Thymus (tissue), 11 donors: ENCODE data around the gene CCN5. TPM values are rescaled to one million over a fixed set of nuclear protein-coding genes. Genes with fewer than 3 reads are reported as not detected.

Experiments
- DNase-seq, 9 donors: peaks; one replicate each; pipeline ENCODE4 v3.0.0-alpha.2; 2013; ENCODE audit warnings: low spot score in 9 of 9, low read depth in 6 of 9, missing footprints in 1 of 9
- H3K27ac ChIP-seq, 2 donors: one replicate each; pipeline ENCODE4 v1.5.1; 2013; ENCODE audit warnings: control low read depth in 1 of 2, low read depth in 1 of 2, low read length in 1 of 2, mild to moderate bottlenecking in 1 of 2, moderate library complexity in 1 of 2
- H3K27me3 ChIP-seq, 2 donors: one replicate each; pipeline ENCODE4 v1.5.1; 2013; ENCODE audit warnings: low read length in 1 of 2; ENCODE audit not compliant: control insufficient read depth in 2 of 2, insufficient read depth in 1 of 2
- H3K36me3 ChIP-seq, 2 donors: one replicate each; pipeline ENCODE4 v1.5.1; 2013; ENCODE audit warnings: low read length in 1 of 2, mild to moderate bottlenecking in 1 of 2, moderate library complexity in 1 of 2; ENCODE audit not compliant: control insufficient read depth in 2 of 2, insufficient read depth in 2 of 2
- H3K4me1 ChIP-seq, 2 donors: one replicate each; pipeline ENCODE4 v1.5.1; 2013; ENCODE audit warnings: low read length in 2 of 2; ENCODE audit not compliant: control insufficient read depth in 2 of 2, insufficient read depth in 2 of 2
- H3K4me3 ChIP-seq, 2 donors: one replicate each; pipeline ENCODE4 v1.5.1; 2013; ENCODE audit warnings: low read length in 2 of 2, control low read depth in 1 of 2, mild to moderate bottlenecking in 1 of 2
- H3K9me3 ChIP-seq, 2 donors: one replicate each; pipeline ENCODE4 v1.5.1; 2013; ENCODE audit warnings: low read length in 1 of 2, mild to moderate bottlenecking in 1 of 2; ENCODE audit not compliant: control insufficient read depth in 2 of 2, insufficient read depth in 1 of 2
- WGBS: extraction: QIAGEN DNeasy Blood & Tissue Kit; methylation state at CpG from one replicate; pipeline ENCODE4 v1.1.7; 2013; 5-methylcytosine and 5-hydroxymethylcytosine counted together
- polyA plus RNA-seq: library from polyadenylated mRNA; stranded (reverse); fragments of 200-250 nt; gene quantifications from one replicate; pipeline ENCODE4 v1.2.3, GENCODE V29; 2013
- total RNA-seq: library from RNA; stranded (reverse); fragments of 120-200 nt; gene quantifications from one replicate; pipeline ENCODE4 v1.2.4, GENCODE V29; 2013
- donor health status: healthy.

Gene CCN5
- total and polyA plus RNA-seq, 2 donors = 0.05 to 3.5 TPM

GRCh38 chr20:44746367-44747165 is 31.4 kb downstream of the CCN5 start:
- 41% methylated on average over 12 of the region's 12 CpGs for WGBS
- no peaks in the 10 kb centered on the region for H3K9me3 ChIP-seq
- H3K27me3 ChIP-seq = peaks cover 39 to 83% of the 10 kb centered on the region in 2 donors
- no peak overlapping the region for H3K27ac ChIP-seq
- H3K4me1 ChIP-seq = no peaks in the 10 kb centered on the region
- no peak for DNase-seq
- no peaks in the 10 kb centered on the region for H3K36me3 ChIP-seq
- H3K4me3 ChIP-seq = peak overlapping the region in 1 of 2 donors; percentile 31

- Histone ChIP-seq H3K9me3 (no peaks in the 10 kb centered on the region), H3K4me3 (no peak overlapping the region), H3K27me3 (peaks cover 40 to 86% of the 10 kb centered on the region in 2 donors), H3K4me1 (no peaks in the 10 kb centered on the region), H3K27ac (no peak overlapping the region), H3K36me3 (no peaks in the 10 kb centered on the region)
- WGBS = 18% methylated on average over 5 of the region's 5 CpGs
- peak in 4 of 9 donors; percentile 13 to 58 (median 29) for DNase-seq
Measured at GRCh38 chr20:44747166-44748004, 32.2 kb downstream of the CCN5 start.

- DNase-seq = no peak
- Histone ChIP-seq H3K4me1 (no peaks in the 10 kb centered on the region), H3K36me3 (no peaks in the 10 kb centered on the region), H3K27me3 (peaks cover 39 to 87% of the 10 kb centered on the region in 2 donors), H3K27ac (no peak overlapping the region), H3K9me3 (no peaks in the 10 kb centered on the region), H3K4me3 (no peak overlapping the region)
- 92% methylated on average over 3 of the region's 3 CpGs for WGBS
Measured at GRCh38 chr20:44748005-44748370, 32.8 kb downstream of the CCN5 start.

- Histone ChIP-seq H3K36me3 (no peaks in the 10 kb centered on the region), H3K9me3 (no peaks in the 10 kb centered on the region), H3K4me1 (no peaks in the 10 kb centered on the region), H3K27me3 (peaks cover 26 to 67% of the 10 kb centered on the region in 2 donors), H3K27ac (no peak overlapping the region), H3K4me3 (no peak overlapping the region)
- WGBS = 51% methylated on average over 73 of the region's 73 CpGs
- no peak for DNase-seq
Measured at GRCh38 chr20:44750081-44750805, 35.1 kb downstream of the CCN5 start.

GRCh38 chr20:44752099-44752931 is 37.1 kb downstream of the CCN5 start:
- H3K27ac ChIP-seq = no peak overlapping the region
- no peak overlapping the region for H3K4me3 ChIP-seq
- H3K27me3 ChIP-seq = peaks cover 12 to 47% of the 10 kb centered on the region in 2 donors
- DNase-seq = no peak
- no peaks in the 10 kb centered on the region for H3K4me1 ChIP-seq
- WGBS = 90% methylated on average over 17 of the region's 17 CpGs
- no peaks in the 10 kb centered on the region for H3K36me3 ChIP-seq
- H3K9me3 ChIP-seq = no peaks in the 10 kb centered on the region

GRCh38 chr20:44754554-44754953 is 39.4 kb downstream of the CCN5 start:
- H3K27me3 ChIP-seq = peaks cover 6 to 42% of the 10 kb centered on the region in 2 donors
- WGBS = 85% methylated on average over 7 of the region's 7 CpGs
- no peaks in the 10 kb centered on the region for H3K9me3 ChIP-seq
- H3K27ac ChIP-seq = no peak overlapping the region
- no peak for DNase-seq
- H3K4me3 ChIP-seq = no peak overlapping the region
- no peaks in the 10 kb centered on the region for H3K36me3 ChIP-seq
- H3K4me1 ChIP-seq = no peaks in the 10 kb centered on the region

- no peak for DNase-seq
- Histone ChIP-seq H3K27me3 (peaks cover 3 to 27% of the 10 kb centered on the region in 2 donors), H3K9me3 (no peaks in the 10 kb centered on the region), H3K27ac (no peak overlapping the region), H3K4me3 (no peak overlapping the region), H3K4me1 (no peaks in the 10 kb centered on the region), H3K36me3 (no peaks in the 10 kb centered on the region)
- 95% methylated on average over 18 of the region's 18 CpGs for WGBS
Measured at GRCh38 chr20:44756011-44756688, 41.0 kb downstream of the CCN5 start.

GRCh38 chr20:44756956-44757355 is 41.8 kb downstream of the CCN5 start:
- peaks cover 0 to 22% of the 10 kb centered on the region in 2 donors for H3K27me3 ChIP-seq
- no peak overlapping the region for H3K27ac ChIP-seq
- DNase-seq = no peak
- H3K9me3 ChIP-seq = no peaks in the 10 kb centered on the region
- H3K36me3 ChIP-seq = no peaks in the 10 kb centered on the region
- H3K4me1 ChIP-seq = no peaks in the 10 kb centered on the region
- WGBS = 95% methylated on average over 5 of the region's 5 CpGs
- no peak overlapping the region for H3K4me3 ChIP-seq
